ENCODE data around the gene STK32B.
"Not testable (repeated sequence)": the region's sequence is repeated elsewhere in the genome, so short reads cannot be mapped to it uniquely, and the experiment has no call there.

STK32B gene

DNA sequence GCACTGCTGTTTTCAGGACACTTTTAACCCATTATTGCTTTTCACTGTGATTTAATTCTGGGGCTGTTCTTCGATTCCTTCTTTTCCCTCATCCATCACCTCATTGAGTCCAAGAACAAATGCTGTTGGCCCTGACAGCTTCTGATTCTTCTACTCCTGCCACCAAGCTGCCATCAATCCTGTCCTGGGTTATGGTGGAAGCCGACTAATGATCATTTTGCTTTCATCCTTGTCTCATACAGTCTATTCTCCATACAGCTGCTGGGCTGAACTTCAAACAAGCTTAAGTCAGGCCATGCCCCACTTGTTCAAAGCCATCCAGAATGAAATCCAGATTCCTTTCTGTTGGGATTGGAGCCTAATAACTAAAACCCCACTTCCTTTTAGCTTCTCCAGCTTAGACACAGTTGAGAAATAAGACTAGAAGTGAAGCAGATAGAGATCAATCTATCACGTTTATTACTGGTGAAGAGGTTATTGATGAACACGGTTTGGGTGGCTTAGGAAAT, 161.9 kb downstream of the STK32B start:
- no peak for DNase-seq

DNA sequence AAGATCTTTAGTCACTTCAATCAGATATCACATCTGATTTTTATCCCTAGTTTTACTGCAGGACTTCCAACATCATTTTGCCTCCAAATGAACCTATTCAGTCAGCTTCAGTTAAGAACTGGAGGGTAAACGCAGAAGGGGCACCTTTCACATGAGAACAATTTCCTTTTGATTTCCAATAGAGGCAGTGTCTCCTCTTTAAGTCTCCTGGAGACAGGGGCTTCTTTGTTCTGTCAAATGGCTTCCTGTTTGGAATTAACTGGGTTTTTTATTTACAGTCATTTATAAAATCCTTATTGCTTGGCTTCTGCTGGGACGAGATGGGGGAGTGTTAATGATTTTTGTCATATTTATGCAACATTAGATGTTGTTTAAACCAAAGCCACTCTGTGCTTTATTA, 164.0 kb downstream of the STK32B start:
- no peak for DNase-seq

- no peak for DNase-seq
Observed at GRCh38 chr4:5217421-5217820, 166.1 kb downstream of the STK32B start.

DNA sequence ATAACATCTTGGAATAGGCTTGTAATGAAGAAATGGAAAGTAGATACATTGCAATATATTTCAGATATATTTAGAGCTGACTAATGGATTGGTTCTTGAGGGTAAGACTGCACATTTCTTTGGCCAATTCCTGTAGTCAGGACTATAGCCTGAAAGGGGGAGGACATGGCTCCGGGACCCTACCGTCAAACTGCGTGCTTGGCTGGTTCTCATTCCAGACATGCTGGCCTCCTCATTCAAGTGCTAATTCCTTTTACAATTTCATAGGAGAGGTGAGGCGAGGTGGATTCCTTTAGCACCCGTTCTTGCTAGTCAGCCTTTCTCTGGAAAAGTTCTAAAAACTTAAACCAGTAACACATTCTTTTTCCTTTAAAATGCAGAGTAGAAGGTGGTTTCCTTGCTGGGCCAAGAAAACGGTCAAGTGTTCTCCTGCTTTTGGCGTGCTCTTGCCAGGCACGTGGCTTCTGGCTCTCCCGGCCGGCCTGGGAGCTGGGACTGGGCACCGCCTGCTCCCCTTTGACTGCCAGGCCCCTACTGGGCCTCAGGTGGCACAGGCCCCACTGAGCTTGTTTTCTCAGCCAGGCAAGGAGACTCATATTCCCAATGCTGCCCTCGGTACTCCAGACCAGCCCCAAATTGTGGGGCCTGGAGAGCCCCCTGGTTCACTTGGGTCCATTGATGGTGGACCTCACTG, 167.2 kb downstream of the STK32B start:
- no peak for DNase-seq

DNA sequence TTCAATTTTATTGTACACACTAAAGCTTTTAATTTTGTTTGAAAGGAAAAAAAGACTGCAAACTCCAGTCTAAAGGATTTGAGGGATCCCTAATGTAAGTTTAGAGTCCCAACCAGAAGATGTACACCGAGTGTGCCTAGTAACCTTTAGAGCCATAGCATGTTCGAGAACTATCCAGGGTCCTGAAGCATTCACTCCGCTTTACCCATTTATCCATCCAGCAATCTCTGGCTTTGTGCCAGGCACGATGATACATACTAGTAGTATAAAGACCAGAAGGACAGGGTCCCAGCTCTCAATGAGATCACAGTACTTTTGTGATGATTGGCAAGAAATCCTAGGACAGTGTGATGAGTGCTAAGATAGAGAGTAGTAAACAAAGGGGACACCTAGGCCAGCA, 168.7 kb downstream of the STK32B start:
- no peak for DNase-seq

DNA sequence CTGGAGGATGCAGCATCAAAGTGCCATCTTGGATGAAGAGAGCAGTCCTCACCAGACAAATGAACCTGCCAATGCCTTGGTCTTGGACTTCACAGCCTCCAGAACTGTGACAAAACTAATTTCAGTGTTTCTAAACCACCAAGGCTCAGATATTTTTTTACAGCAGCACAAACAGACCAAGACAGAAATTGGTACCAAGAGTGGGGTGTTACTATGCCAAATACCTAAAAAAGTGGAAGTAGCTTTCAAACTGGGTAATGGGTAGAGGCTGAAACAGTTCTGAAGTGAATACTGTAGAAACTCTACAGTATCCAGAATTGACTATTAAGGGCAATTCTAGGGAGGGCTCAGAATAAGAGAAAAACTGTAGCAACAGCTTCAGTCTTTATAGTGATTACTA, 170.8 kb downstream of the STK32B start:
- DNase-seq, result no peak

DNA sequence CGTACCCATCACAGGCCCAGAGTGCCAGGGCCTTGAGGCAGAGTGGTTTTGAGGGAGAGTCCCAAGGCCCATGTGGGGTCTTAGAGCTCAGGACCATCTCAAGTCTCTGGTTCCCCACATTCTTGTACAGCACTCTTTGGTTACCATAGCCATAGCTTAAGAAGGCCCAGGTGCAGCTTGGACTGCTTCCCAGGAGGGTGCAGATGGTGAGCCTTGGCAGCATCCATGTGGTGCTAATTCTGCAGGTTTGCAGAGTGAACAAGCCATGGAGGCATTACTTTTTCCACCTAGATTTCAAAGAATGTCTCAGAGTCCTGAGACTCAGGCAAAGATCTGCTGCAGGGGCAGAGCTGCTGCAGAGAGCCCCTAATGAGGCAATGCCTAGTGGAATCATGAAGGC, 171.7 kb downstream of the STK32B start:
- DNase-seq, result no peak

GRCh38 chr4:5224340-5224739, 173.1 kb downstream of the STK32B start:
- DNase-seq, result peak; percentile 71

GRCh38 chr4:5232549-5232948, 181.3 kb downstream of the STK32B start:
- no peak for DNase-seq

GRCh38 chr4:5237086-5237660, 185.9 kb downstream of the STK32B start:
- no peak for DNase-seq

DNA sequence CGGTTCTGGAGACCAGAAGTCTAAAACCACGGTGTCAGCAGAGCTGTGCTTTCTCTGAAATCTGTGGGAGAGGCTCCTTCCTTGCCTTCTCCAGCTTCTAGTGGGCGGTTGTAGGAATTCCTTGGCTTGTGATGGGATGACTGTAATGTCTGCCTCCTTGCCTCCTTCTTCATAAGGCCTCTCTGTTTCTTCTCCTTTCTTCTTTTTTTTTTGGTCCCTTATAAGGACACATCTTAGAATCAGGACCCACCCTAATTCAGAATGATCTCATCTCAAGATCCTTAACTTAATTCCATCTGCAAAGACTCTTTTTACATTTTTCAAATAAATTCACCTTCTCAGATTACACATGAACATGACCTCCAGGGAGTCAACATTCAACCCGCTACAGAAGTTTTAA, 186.9 kb downstream of the STK32B start:
- no peak for DNase-seq

DNA sequence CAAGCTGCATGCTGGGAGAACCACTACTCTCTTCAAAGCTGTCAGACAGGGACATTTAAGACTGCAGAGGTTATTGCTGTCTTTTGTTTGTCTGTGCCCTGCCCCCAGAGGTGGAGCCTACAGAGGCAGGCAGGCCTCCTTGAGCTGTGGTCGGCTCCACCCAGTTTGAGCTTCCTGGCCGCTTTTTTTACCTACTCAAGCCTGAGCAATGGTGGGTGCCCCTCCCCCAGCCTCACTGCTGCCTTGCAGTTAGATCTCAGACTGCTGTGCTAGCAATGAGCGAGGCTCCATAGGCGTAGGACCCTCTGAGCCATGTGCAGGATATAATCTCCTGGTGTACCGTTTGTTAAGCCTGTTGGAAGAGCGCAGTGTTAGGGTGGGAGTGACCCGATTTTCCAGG, 195.8 kb downstream of the STK32B start:
- not testable (repeated sequence) for DNase-seq

- no peak for DNase-seq
Observed at GRCh38 chr4:5247735-5248134, 196.5 kb downstream of the STK32B start.

DNA sequence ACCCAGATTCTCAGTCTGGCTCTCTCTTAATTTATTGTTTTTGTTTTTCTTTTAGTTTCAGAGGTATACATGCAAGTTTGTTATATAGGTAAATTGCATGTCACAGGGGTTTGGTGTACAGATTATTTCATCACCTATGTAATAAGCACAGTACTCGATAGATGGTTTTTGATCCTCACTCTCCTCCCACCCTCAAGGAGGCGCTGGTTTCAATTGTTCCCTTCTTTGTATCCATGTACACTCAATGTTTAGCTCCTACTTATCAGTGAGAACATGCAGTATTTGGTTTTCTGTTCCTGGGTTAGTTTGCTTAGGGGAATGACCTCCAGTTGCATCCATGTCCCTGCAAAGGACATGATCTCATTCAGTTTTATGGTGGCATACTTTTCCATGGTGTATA, 198.4 kb downstream of the STK32B start:
- DNase-seq, result no peak

GRCh38 chr4:5250536-5250935, 199.3 kb downstream of the STK32B start:
- not testable (repeated sequence) for DNase-seq

DNA sequence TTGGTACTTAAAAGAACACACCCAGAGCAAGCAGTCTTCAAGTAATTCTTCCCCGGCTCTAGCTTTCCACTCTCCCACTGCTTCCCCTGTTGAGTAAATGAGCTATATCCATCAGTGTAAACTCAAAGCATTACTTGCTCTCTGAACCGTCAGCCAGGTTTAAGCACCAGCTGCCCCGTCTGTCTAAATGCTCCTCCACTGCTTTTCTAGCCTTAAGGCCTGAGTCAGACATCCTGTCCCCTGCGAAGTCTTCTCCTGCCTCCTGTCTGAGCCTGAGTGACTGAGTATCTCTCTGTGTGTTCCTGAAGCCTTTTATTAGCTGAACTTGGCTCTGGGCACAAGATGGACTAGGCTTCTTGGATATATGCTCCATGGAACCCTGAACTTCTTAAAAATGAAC, 205.1 kb downstream of the STK32B start:
- DNase-seq, result no peak

- DNase-seq, result no peak
Observed at GRCh38 chr4:5257086-5257485, 205.8 kb downstream of the STK32B start.

- no peak for DNase-seq
Observed at GRCh38 chr4:5259471-5259870, 208.2 kb downstream of the STK32B start.

DNA sequence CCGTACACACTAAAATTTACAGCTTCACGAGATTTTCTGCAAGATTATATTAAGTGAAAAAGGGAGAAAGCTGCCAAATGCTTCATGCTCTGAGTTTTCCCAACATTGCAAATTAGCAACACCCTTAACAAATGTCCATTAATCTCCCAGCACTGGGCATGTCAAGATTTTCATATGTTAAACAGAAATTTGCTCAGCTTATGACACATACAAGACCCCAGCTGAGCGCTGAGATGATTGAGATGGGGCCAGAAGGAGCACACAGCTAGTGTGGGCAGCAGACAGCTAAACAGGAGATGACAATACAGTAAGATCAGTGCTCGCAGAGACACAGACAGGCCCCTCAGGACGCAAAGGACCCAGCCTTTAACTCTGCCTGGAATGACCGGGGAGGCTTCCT, 208.8 kb downstream of the STK32B start:
- DNase-seq, result no peak

DNA sequence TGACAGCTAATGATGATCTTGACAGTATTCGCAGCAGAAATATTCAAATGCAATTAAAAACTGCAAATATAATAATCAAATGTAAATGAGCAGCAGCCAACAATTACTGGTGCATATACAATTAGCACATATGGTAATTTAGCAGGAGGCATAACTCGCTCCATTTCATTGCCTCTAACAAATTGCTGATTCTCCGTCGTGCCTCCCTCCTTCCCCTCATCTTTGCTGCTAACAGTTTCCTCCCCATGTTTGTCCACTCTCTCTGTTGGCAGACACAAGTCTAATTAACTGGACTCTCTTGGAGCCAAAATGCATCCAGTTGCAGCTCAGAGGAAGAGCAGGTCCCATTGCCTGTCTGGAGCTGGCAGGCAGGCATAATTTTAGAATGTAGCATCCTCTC, 210.6 kb downstream of the STK32B start:
- DNase-seq, result no peak

- DNase-seq, result no peak
Observed at GRCh38 chr4:5266991-5267390, 215.7 kb downstream of the STK32B start.

DNA sequence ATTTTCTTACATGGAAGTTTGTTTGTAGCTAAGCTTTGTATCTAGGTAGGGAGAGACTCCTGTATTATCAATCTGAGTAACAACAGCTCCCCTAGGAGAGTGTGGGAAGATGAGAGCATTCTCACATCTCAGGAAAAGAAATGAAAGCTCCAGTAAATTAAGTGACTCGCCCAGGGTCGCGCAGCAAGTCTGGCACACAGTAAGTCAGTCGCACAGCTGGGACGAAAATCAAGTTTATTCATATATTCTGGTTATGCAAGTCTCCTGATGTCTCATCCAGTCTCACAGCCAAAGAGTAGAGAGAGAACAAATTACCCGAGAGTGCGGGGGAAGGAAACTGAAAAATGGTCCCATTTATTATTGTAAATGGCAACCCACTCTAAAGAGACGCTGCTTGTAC, 216.1 kb downstream of the STK32B start:
- DNase-seq, result no peak

GRCh38 chr4:5276475-5277075, 225.3 kb downstream of the STK32B start:
- DNase-seq, result no peak

GRCh38 chr4:5277079-5277478, 225.8 kb downstream of the STK32B start:
- DNase-seq, result no peak

GRCh38 chr4:5278213-5278612, 226.9 kb downstream of the STK32B start:
- no peak for DNase-seq

All from DMS79 treated with DMSO at 0.1 percent for 48 hours (cell line).